ENCODE results near the gene SEMA5B.

Gene SEMA5B

GRCh38 chr3:122994954-122995353 lies 32.6 kb downstream of the SEMA5B start:
- Histone ChIP-seq H3K9ac (ENCODE audit: insufficient read length, low read depth) (no peak overlapping the region), H3K4me3 (ENCODE audit: insufficient read length, low read depth) (no peak overlapping the region), H3K27me3 (ENCODE audit: insufficient read depth, insufficient read length) (no peaks in the 10 kb centered on the region), H3K36me3 (ENCODE audit: insufficient read depth, insufficient read length, low read length) (no peaks in the 10 kb centered on the region), H3K9me3 (ENCODE audit: insufficient read depth, low read length) (no peaks in the 10 kb centered on the region), H3K4me1 (ENCODE audit: insufficient read depth, insufficient read length) (peaks cover 21% of the 10 kb centered on the region)
- DNase-seq (ENCODE audit: low read depth, low spot score), result no peak
- no peak for TF ChIP-seq ZNF274 (IDR thresholded peaks at IDR 0.05; ENCODE audit: low read depth, low read length)

GRCh38 chr3:122993124-122993978 lies 34.2 kb downstream of the SEMA5B start:
- H3K36me3 ChIP-seq (ENCODE audit: insufficient read depth, insufficient read length, low read length), result no peaks in the 10 kb centered on the region
- H3K4me3 ChIP-seq (ENCODE audit: insufficient read length, low read depth), result no peak overlapping the region
- DNase-seq (ENCODE audit: low read depth, low spot score), result no peak
- H3K4me1 ChIP-seq (ENCODE audit: insufficient read depth, insufficient read length), result peaks cover 27% of the 10 kb centered on the region
- no peaks in the 10 kb centered on the region for H3K9me3 ChIP-seq (ENCODE audit: insufficient read depth, low read length)
- TF ChIP-seq SUZ12 (IDR thresholded peaks at IDR 0.05; ENCODE audit: extremely low read depth, insufficient read depth, insufficient read length), result no peak
- TF ChIP-seq YY1 (IDR thresholded peaks at IDR 0.05; ENCODE audit: insufficient read depth, insufficient read length), result no peak
- TF ChIP-seq ZNF274 (IDR thresholded peaks at IDR 0.05; ENCODE audit: low read depth, low read length), result no peak
- H3K9ac ChIP-seq (ENCODE audit: insufficient read length, low read depth), result peak overlapping the region; percentile 9
- no peaks in the 10 kb centered on the region for H3K27me3 ChIP-seq (ENCODE audit: insufficient read depth, insufficient read length)

- TF ChIP-seq YY1 (IDR thresholded peaks at IDR 0.05; ENCODE audit: insufficient read depth, insufficient read length), result no peak
- no peak for TF ChIP-seq ZNF274 (IDR thresholded peaks at IDR 0.05; ENCODE audit: low read depth, low read length)
- TF ChIP-seq SUZ12 (IDR thresholded peaks at IDR 0.05; ENCODE audit: extremely low read depth, insufficient read depth, insufficient read length), result no peak
- Histone ChIP-seq H3K36me3 (ENCODE audit: insufficient read depth, insufficient read length, low read length) (no peaks in the 10 kb centered on the region), H3K4me1 (ENCODE audit: insufficient read depth, insufficient read length) (peaks cover 34% of the 10 kb centered on the region), H3K9me3 (ENCODE audit: insufficient read depth, low read length) (no peaks in the 10 kb centered on the region), H3K4me3 (ENCODE audit: insufficient read length, low read depth) (no peak overlapping the region), H3K27me3 (ENCODE audit: insufficient read depth, insufficient read length) (no peaks in the 10 kb centered on the region), H3K9ac (ENCODE audit: insufficient read length, low read depth) (peak overlapping the region; percentile 9)
- DNase-seq (ENCODE audit: low read depth, low spot score), result no peak
These were observed 34.9 kb downstream of the SEMA5B start for GRCh38 chr3:122992676-122993075.

GRCh38 chr3:122992133-122992532 lies 35.4 kb downstream of the SEMA5B start:
- Histone ChIP-seq H3K4me1 (ENCODE audit: insufficient read depth, insufficient read length) (peaks cover 39% of the 10 kb centered on the region), H3K27me3 (ENCODE audit: insufficient read depth, insufficient read length) (no peaks in the 10 kb centered on the region)

GRCh38 chr3:122991236-122991985 lies 36.2 kb downstream of the SEMA5B start:
- Histone ChIP-seq H3K36me3 (ENCODE audit: insufficient read depth, insufficient read length, low read length) (no peaks in the 10 kb centered on the region), H3K4me3 (ENCODE audit: insufficient read length, low read depth) (no peak overlapping the region), H3K9me3 (ENCODE audit: insufficient read depth, low read length) (no peaks in the 10 kb centered on the region), H3K9ac (ENCODE audit: insufficient read length, low read depth) (no peak overlapping the region), H3K27me3 (ENCODE audit: insufficient read depth, insufficient read length) (no peaks in the 10 kb centered on the region), H3K4me1 (ENCODE audit: insufficient read depth, insufficient read length) (peaks cover 36% of the 10 kb centered on the region)
- TF ChIP-seq YY1 (IDR thresholded peaks at IDR 0.05; ENCODE audit: insufficient read depth, insufficient read length), result no peak
- TF ChIP-seq SUZ12 (IDR thresholded peaks at IDR 0.05; ENCODE audit: extremely low read depth, insufficient read depth, insufficient read length), result no peak
- no peak for TF ChIP-seq ZNF274 (IDR thresholded peaks at IDR 0.05; ENCODE audit: low read depth, low read length)
- no peak for DNase-seq (ENCODE audit: low read depth, low spot score)

More at GRCh38 chr3:122992133-122992532, 35.4 kb downstream of the SEMA5B start:
- no peak overlapping the region for H3K4me3 ChIP-seq (ENCODE audit: insufficient read length, low read depth)
- TF ChIP-seq SUZ12 (IDR thresholded peaks at IDR 0.05; ENCODE audit: extremely low read depth, insufficient read depth, insufficient read length) (no peak), ZNF274 (IDR thresholded peaks at IDR 0.05; ENCODE audit: low read depth, low read length) (no peak), YY1 (IDR thresholded peaks at IDR 0.05; ENCODE audit: insufficient read depth, insufficient read length) (no peak)
- no peak for DNase-seq (ENCODE audit: low read depth, low spot score)
- H3K36me3 ChIP-seq (ENCODE audit: insufficient read depth, insufficient read length, low read length), result no peaks in the 10 kb centered on the region
- H3K9ac ChIP-seq (ENCODE audit: insufficient read length, low read depth), result no peak overlapping the region
- no peaks in the 10 kb centered on the region for H3K9me3 ChIP-seq (ENCODE audit: insufficient read depth, low read length)

GRCh38 chr3:122989856-122990575 lies 37.5 kb downstream of the SEMA5B start:
- Histone ChIP-seq H3K4me1 (ENCODE audit: insufficient read depth, insufficient read length) (peaks cover 36% of the 10 kb centered on the region), H3K4me3 (ENCODE audit: insufficient read length, low read depth) (no peak overlapping the region), H3K36me3 (ENCODE audit: insufficient read depth, insufficient read length, low read length) (no peaks in the 10 kb centered on the region), H3K9ac (ENCODE audit: insufficient read length, low read depth) (no peak overlapping the region), H3K9me3 (ENCODE audit: insufficient read depth, low read length) (no peaks in the 10 kb centered on the region), H3K27me3 (ENCODE audit: insufficient read depth, insufficient read length) (no peaks in the 10 kb centered on the region)
- DNase-seq (ENCODE audit: low read depth, low spot score), result no peak
- no peak for TF ChIP-seq ZNF274 (IDR thresholded peaks at IDR 0.05; ENCODE audit: low read depth, low read length)
- TF ChIP-seq SUZ12 (IDR thresholded peaks at IDR 0.05; ENCODE audit: extremely low read depth, insufficient read depth, insufficient read length), result no peak
- no peak for TF ChIP-seq YY1 (IDR thresholded peaks at IDR 0.05; ENCODE audit: insufficient read depth, insufficient read length)

- TF ChIP-seq YY1 (IDR thresholded peaks at IDR 0.05; ENCODE audit: insufficient read depth, insufficient read length) (no peak), SUZ12 (IDR thresholded peaks at IDR 0.05; ENCODE audit: extremely low read depth, insufficient read depth, insufficient read length) (no peak), ZNF274 (IDR thresholded peaks at IDR 0.05; ENCODE audit: low read depth, low read length) (no peak)
- Histone ChIP-seq H3K36me3 (ENCODE audit: insufficient read depth, insufficient read length, low read length) (no peaks in the 10 kb centered on the region), H3K4me3 (ENCODE audit: insufficient read length, low read depth) (no peak overlapping the region), H3K9me3 (ENCODE audit: insufficient read depth, low read length) (no peaks in the 10 kb centered on the region), H3K4me1 (ENCODE audit: insufficient read depth, insufficient read length) (peaks cover 35% of the 10 kb centered on the region), H3K9ac (ENCODE audit: insufficient read length, low read depth) (no peak overlapping the region), H3K27me3 (ENCODE audit: insufficient read depth, insufficient read length) (no peaks in the 10 kb centered on the region)
- no peak for DNase-seq (ENCODE audit: low read depth, low spot score)
These were observed 39.1 kb downstream of the SEMA5B start for GRCh38 chr3:122988508-122988907.

Measured in NT2/D1 (cell line).